ENCODE measurements around the gene CCNQ.

Gene CCNQ

GRCh38 chrX:153539171-153539978 lies 59.6 kb downstream of the CCNQ start:
- peak; percentile 90 for DNase-seq (ENCODE audit: low read depth, low spot score)

- DNase-seq (ENCODE audit: low read depth, low spot score) = no peak
Observed at GRCh38 chrX:153538424-153538823, 60.5 kb downstream of the CCNQ start.

All from ELF-1 (cell line).